ENCODE data around the gene USP6NL. TPM values are rescaled to one million over a fixed set of nuclear protein-coding genes. Genes with fewer than 3 reads are reported as not detected.

The USP6NL gene
- polyA plus RNA-seq, 1 of the 3 experiments (the other 2 are of a cell fraction), result 8.9 TPM

DNA sequence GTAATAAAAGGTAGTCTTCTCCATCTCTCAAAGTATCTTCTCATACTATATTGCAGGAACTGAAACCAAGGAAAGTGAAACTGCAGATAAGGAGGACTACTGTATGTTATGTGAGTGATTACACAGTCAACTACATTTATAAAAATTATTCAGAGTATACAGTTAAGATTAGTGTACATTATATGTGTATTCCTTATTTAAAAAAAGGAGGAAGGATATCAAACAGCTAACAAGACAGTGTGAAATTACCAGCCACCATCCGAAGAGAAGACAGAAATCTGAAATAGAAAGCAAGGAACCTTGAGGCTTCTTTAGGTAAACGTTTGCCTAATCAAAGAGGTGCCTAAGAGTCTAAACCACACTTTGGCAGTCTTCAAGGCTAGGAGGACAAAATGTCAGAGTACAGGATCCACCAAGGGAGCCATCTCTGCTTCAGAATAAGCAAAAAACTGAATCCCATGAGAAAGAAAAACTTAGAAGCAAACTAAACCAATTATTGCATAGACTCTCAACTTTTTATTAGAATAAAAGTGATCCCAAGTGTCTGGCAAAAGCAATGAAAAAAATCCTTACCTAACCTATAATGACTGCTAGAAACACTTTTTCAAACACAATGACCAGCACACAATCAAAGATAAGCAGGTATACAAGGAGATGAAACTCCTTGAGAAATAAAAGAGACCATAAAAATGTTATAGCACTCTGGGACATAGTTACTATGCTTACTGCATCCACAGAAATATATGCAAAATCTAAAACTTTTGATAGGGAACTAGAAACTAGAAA is 6.4 kb downstream of the USP6NL start:
- peaks cover 6 to 14% of the 10 kb centered on the region in 2 experiments for H3K4me1 ChIP-seq (ENCODE audit: control insufficient read depth in 1 of 2, insufficient read depth in 2 of 2, low read depth in 1 of 2, low read length in 1 of 2)
- peaks cover 11% of the 10 kb centered on the region; the same call in 1 of the 2 replicates for H3K9me3 ChIP-seq
- no peak overlapping the region for H3K4me3 ChIP-seq (ENCODE audit: low read depth in 2 of 2, low read length in 1 of 2)
- no peaks in the 10 kb centered on the region for H3K9me2 ChIP-seq
- no peak overlapping the region for H3K4me2 ChIP-seq
- no peak overlapping the region for H3K27ac ChIP-seq (ENCODE audit: low read depth in 2 of 2, low read length in 1 of 2)
- no peaks in the 10 kb centered on the region for H3F3A ChIP-seq (replicated peaks; ENCODE audit: insufficient read depth)
- H2AFZ ChIP-seq (ENCODE audit: low read depth), result no peak overlapping the region
- no peak overlapping the region for H3K9ac ChIP-seq
- no peak for TF ChIP-seq GABPA (IDR thresholded peaks at IDR 0.05; ENCODE audit: low read depth)
- TF ChIP-seq RCOR1 (IDR thresholded peaks at IDR 0.05; ENCODE audit: low read length), result no peak
- TF ChIP-seq, protein P1, sequence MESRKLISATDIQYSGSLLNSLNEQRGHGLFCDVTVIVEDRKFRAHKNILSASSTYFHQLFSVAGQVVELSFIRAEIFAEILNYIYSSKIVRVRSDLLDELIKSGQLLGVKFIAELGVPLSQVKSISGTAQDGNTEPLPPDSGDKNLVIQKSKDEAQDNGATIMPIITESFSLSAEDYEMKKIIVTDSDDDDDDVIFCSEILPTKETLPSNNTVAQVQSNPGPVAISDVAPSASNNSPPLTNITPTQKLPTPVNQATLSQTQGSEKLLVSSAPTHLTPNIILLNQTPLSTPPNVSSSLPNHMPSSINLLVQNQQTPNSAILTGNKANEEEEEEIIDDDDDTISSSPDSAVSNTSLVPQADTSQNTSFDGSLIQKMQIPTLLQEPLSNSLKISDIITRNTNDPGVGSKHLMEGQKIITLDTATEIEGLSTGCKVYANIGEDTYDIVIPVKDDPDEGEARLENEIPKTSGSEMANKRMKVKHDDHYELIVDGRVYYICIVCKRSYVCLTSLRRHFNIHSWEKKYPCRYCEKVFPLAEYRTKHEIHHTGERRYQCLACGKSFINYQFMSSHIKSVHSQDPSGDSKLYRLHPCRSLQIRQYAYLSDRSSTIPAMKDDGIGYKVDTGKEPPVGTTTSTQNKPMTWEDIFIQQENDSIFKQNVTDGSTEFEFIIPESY (IDR thresholded peaks at IDR 0.05; ENCODE audit: borderline replicate concordance, low read depth), result no peak
- no peak for TF ChIP-seq TCF12 (IDR thresholded peaks at IDR 0.05)
- TF ChIP-seq SMC3 (IDR thresholded peaks at IDR 0.05; ENCODE audit: low read depth, low read length), result no peak
- TF ChIP-seq, protein P2, sequence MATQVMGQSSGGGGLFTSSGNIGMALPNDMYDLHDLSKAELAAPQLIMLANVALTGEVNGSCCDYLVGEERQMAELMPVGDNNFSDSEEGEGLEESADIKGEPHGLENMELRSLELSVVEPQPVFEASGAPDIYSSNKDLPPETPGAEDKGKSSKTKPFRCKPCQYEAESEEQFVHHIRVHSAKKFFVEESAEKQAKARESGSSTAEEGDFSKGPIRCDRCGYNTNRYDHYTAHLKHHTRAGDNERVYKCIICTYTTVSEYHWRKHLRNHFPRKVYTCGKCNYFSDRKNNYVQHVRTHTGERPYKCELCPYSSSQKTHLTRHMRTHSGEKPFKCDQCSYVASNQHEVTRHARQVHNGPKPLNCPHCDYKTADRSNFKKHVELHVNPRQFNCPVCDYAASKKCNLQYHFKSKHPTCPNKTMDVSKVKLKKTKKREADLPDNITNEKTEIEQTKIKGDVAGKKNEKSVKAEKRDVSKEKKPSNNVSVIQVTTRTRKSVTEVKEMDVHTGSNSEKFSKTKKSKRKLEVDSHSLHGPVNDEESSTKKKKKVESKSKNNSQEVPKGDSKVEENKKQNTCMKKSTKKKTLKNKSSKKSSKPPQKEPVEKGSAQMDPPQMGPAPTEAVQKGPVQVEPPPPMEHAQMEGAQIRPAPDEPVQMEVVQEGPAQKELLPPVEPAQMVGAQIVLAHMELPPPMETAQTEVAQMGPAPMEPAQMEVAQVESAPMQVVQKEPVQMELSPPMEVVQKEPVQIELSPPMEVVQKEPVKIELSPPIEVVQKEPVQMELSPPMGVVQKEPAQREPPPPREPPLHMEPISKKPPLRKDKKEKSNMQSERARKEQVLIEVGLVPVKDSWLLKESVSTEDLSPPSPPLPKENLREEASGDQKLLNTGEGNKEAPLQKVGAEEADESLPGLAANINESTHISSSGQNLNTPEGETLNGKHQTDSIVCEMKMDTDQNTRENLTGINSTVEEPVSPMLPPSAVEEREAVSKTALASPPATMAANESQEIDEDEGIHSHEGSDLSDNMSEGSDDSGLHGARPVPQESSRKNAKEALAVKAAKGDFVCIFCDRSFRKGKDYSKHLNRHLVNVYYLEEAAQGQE (IDR thresholded peaks at IDR 0.05; ENCODE audit: low read depth, low read length), result no peak
- no peak for TF ChIP-seq EZH2phosphoT487 (IDR thresholded peaks at IDR 0.05; ENCODE audit: borderline replicate concordance, low read depth)
- no peak for TF ChIP-seq NRF1 (IDR thresholded peaks at IDR 0.05; ENCODE audit: low read depth, low read length)
- no peak for TF ChIP-seq NFIC (IDR thresholded peaks at IDR 0.05; ENCODE audit: borderline replicate concordance)
- no peak for TF ChIP-seq GATA2 (CRISPR knock-in tag; IDR thresholded peaks at IDR 0.05)
- TF ChIP-seq CHD2 (IDR thresholded peaks at IDR 0.05; ENCODE audit: low read length, partially characterized antibody), result no peak
- no peak for TF ChIP-seq EP300 (IDR thresholded peaks at IDR 0.05; ENCODE audit: borderline replicate concordance in 1 of 2, low read depth in 1 of 2, low read length in 1 of 2)
- TF ChIP-seq, protein P3, sequence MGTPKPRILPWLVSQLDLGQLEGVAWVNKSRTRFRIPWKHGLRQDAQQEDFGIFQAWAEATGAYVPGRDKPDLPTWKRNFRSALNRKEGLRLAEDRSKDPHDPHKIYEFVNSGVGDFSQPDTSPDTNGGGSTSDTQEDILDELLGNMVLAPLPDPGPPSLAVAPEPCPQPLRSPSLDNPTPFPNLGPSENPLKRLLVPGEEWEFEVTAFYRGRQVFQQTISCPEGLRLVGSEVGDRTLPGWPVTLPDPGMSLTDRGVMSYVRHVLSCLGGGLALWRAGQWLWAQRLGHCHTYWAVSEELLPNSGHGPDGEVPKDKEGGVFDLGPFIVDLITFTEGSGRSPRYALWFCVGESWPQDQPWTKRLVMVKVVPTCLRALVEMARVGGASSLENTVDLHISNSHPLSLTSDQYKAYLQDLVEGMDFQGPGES (IDR thresholded peaks at IDR 0.05; ENCODE audit: low read depth, low read length), result no peak
- no peaks in the 10 kb centered on the region for H3K27me3 ChIP-seq (ENCODE audit: insufficient read depth)
- peaks cover 34% of the 10 kb centered on the region for H4K20me1 ChIP-seq (ENCODE audit: insufficient read depth)
- 79% methylated on average over 2 of the region's 2 CpGs for WGBS (ENCODE audit: low lambda C conversion rate)
- DNase-seq, result no peak
- H3K36me3 ChIP-seq (replicated peaks in 1 of 2; ENCODE audit: control insufficient read depth in 1 of 2, insufficient read depth in 2 of 2, low read length in 1 of 2), result no peaks in the 10 kb centered on the region
- peaks cover 96% of the 10 kb centered on the region for H3K79me2 ChIP-seq (ENCODE audit: insufficient read depth)
- POLR2A ChIA-PET, result no interaction called here
- CTCF ChIA-PET, result no interaction called here
